SK-N-SH treated with all-trans-retinoic acid at 6 μM for 48 hours (cell line): ENCODE results near the gene ZNF423.

Experiments
- ATAC-seq: fragments of 200-7000 bp; cut with Tn5 transposase; 3 replicates; pipeline ENCODE4 v1.9.1; 2020; ENCODE audit warnings: mild to moderate bottlenecking, moderate library complexity
- ARNTL ChIP-seq: fragments of 450-650 bp; formaldehyde crosslinking; IDR thresholded peaks from 2 replicates; pipeline ENCODE4 v1.5.0; 2020; ENCODE audit warnings: low read depth, mild to moderate bottlenecking, moderate library complexity, borderline replicate concordance
- BACH2 ChIP-seq: fragments of 250-450 bp; sonication (Bioruptor Pico); IDR thresholded peaks from 2 replicates; pipeline ENCODE4 v1.9.0; 2021; ENCODE audit warnings: mild to moderate bottlenecking, borderline replicate concordance
- CREB5 ChIP-seq: fragments of 250-450 bp; sonication (Bioruptor Pico); IDR thresholded peaks from 2 replicates; pipeline ENCODE4 v1.5.1; 2020; ENCODE audit warnings: low read depth, mild to moderate bottlenecking, moderate library complexity
- CSDC2 ChIP-seq: fragments of 250-450 bp; sonication (Bioruptor Pico); IDR thresholded peaks from 2 replicates; pipeline ENCODE4 v1.5.0; 2020; ENCODE audit warnings: mild to moderate bottlenecking, moderate library complexity
- CSRNP3 ChIP-seq: fragments of 250-450 bp; sonication (Bioruptor Pico); IDR thresholded peaks from 2 replicates; pipeline ENCODE4 v1.5.1; 2021; ENCODE audit warnings: mild to moderate bottlenecking, moderate library complexity
- ESRRG ChIP-seq: fragments of 250-450 bp; sonication (Bioruptor Pico); IDR thresholded peaks from 2 replicates; pipeline ENCODE4 v1.6.1; 2021; ENCODE audit warnings: mild to moderate bottlenecking
- GLIS3 ChIP-seq: fragments of 250-450 bp; sonication (Bioruptor Pico); IDR thresholded peaks from 2 replicates; pipeline ENCODE4 v1.5.0; 2020; ENCODE audit warnings: mild to moderate bottlenecking, moderate library complexity
- PATZ1 ChIP-seq: fragments of 250-450 bp; sonication (Bioruptor Pico); IDR thresholded peaks from 2 replicates; pipeline ENCODE4 v1.8.0; 2020; ENCODE audit warnings: mild to moderate bottlenecking, moderate library complexity, borderline replicate concordance
- POU6F1 ChIP-seq: fragments of 250-450 bp; sonication (Bioruptor Pico); IDR thresholded peaks from 2 replicates; pipeline ENCODE4 v1.8.0; 2021; ENCODE audit warnings: low read depth, mild to moderate bottlenecking, moderate library complexity, borderline replicate concordance
- RARB ChIP-seq: fragments of 250-450 bp; sonication (Bioruptor Pico); IDR thresholded peaks from 2 replicates; pipeline ENCODE4 v1.8.0; 2021; ENCODE audit warnings: mild to moderate bottlenecking, moderate library complexity
- SNAI2 ChIP-seq: fragments of 250-450 bp; sonication (Bioruptor Pico); IDR thresholded peaks from 2 replicates; pipeline ENCODE4 v1.5.0; 2020; ENCODE audit warnings: mild to moderate bottlenecking, moderate library complexity
- TCF4 ChIP-seq: fragments of 250-450 bp; sonication (Bioruptor Pico); IDR thresholded peaks from 2 replicates; pipeline ENCODE4 v1.8.0; 2021; ENCODE audit warnings: mild to moderate bottlenecking, moderate library complexity, borderline replicate concordance
- TOX ChIP-seq: fragments of 250-450 bp; sonication (Bioruptor Pico); IDR thresholded peaks from 2 replicates; pipeline ENCODE4 v1.8.0; 2021; ENCODE audit warnings: mild to moderate bottlenecking, moderate library complexity, borderline replicate concordance
- TSHZ2 ChIP-seq: fragments of 250-450 bp; sonication (Bioruptor Pico); IDR thresholded peaks from 2 replicates; pipeline ENCODE4 v1.5.0; 2020; ENCODE audit warnings: mild to moderate bottlenecking, moderate library complexity
- ZC3H10 ChIP-seq: fragments of 250-450 bp; sonication (Bioruptor Pico); IDR thresholded peaks from 2 replicates; pipeline ENCODE4 v1.5.1; 2021; ENCODE audit warnings: mild to moderate bottlenecking, moderate library complexity
- ZFP3 ChIP-seq: fragments of 250-450 bp; sonication (Bioruptor Pico); IDR thresholded peaks from 2 replicates; pipeline ENCODE4 v1.5.0; 2020; ENCODE audit warnings: mild to moderate bottlenecking, moderate library complexity
- ZFP30 ChIP-seq: fragments of 450-650 bp; formaldehyde crosslinking; IDR thresholded peaks from 2 replicates; pipeline ENCODE4 v1.5.0; 2022; ENCODE audit warnings: mild to moderate bottlenecking, moderate library complexity
- ZNF565 ChIP-seq: fragments of 450-650 bp; formaldehyde crosslinking; conservative IDR thresholded peaks from 2 replicates; pipeline ENCODE4 v1.5.0; 2020; ENCODE audit warnings: low read depth, mild to moderate bottlenecking, moderate library complexity
- ZNF70 ChIP-seq: fragments of 450-650 bp; formaldehyde crosslinking; IDR thresholded peaks from 2 replicates; pipeline ENCODE4 v1.5.0; 2020; ENCODE audit warnings: mild to moderate bottlenecking, moderate library complexity
- ZNF8 ChIP-seq: fragments of 450-650 bp; formaldehyde crosslinking; IDR thresholded peaks from 2 replicates; pipeline ENCODE4 v1.5.0; 2020; ENCODE audit warnings: mild to moderate bottlenecking, moderate library complexity

ZNF423 gene

GRCh38 chr16:49503256-49504022 lies 352.5 kb downstream of the ZNF423 start (continued):
- TF ChIP-seq PATZ1 (CRISPR knock-in tag) (no peak), SNAI2 (CRISPR knock-in tag) (no peak), CSRNP3 (CRISPR knock-in tag) (no peak), BACH2 (CRISPR knock-in tag) (no peak), ZC3H10 (CRISPR knock-in tag) (no peak), TCF4 (CRISPR knock-in tag) (no peak), ZNF8 (CRISPR knock-in tag) (no peak)
- TF ChIP-seq, all 23 proteins: peak for 0

GRCh38 chr16:49502136-49502881 lies 353.6 kb downstream of the ZNF423 start:
- no peak for ATAC-seq
- TF ChIP-seq CSRNP3 (CRISPR knock-in tag) (no peak), POU6F1 (CRISPR knock-in tag) (no peak), ESRRG (no peak), ARNTL (CRISPR knock-in tag) (no peak), ZNF8 (CRISPR knock-in tag) (no peak), ZC3H10 (CRISPR knock-in tag) (no peak), TOX (no peak), ZFP3 (no peak), CSDC2 (CRISPR knock-in tag) (no peak), PATZ1 (CRISPR knock-in tag) (no peak), RARB (no peak), SNAI2 (CRISPR knock-in tag) (no peak), ZFP30 (no peak), BACH2 (CRISPR knock-in tag) (no peak), ZNF70 (CRISPR knock-in tag) (no peak), GLIS3 (CRISPR knock-in tag) (no peak)

GRCh38 chr16:49499869-49500610 lies 355.9 kb downstream of the ZNF423 start:
- ATAC-seq: no peak
- TF ChIP-seq ZNF70 (CRISPR knock-in tag) (no peak), TSHZ2 (CRISPR knock-in tag) (no peak), CSDC2 (CRISPR knock-in tag) (no peak), ZNF565 (CRISPR knock-in tag) (no peak), GLIS3 (CRISPR knock-in tag) (no peak), TCF4 (CRISPR knock-in tag) (no peak), CREB5 (CRISPR knock-in tag) (no peak), ZC3H10 (CRISPR knock-in tag) (no peak)
